GM23338 (cell line): Measurements from ENCODE around the gene PLCL1.

Source experiments
- CREB1 ChIP-seq: fragments of 250-450 bp; sonication (Bioruptor Pico); IDR thresholded peaks from 2 replicates; pipeline ENCODE4 v1.5.0; 2020; ENCODE audit warnings: low read depth, mild to moderate bottlenecking, moderate library complexity
- CTCF ChIP-seq, 2 experiments: fragments of 200-600 bp in 1 of 2; sonication (generic) in 1 of 2; conservative IDR thresholded peaks; 2 replicates each; pipeline versions ENCODE4 v1.5.1 to v1.6.1; 2016 to 2017; ENCODE audit warnings: antibody characterized with exemption in 2 of 2, low read depth in 2 of 2, mild to moderate bottlenecking in 2 of 2, moderate library complexity in 1 of 2
- ETS1 ChIP-seq: IDR thresholded peaks from 2 replicates; pipeline ENCODE4 v1.6.1; 2016; ENCODE audit warnings: antibody characterized with exemption
- EZH2 ChIP-seq: fragments of 200-600 bp; sonication (generic); IDR thresholded peaks from one replicate; pipeline ENCODE4 v1.8.0; 2017; ENCODE audit warnings: antibody characterized with exemption, mild to moderate bottlenecking, low read depth; ENCODE audit not compliant: unreplicated experiment
- JUNB ChIP-seq: IDR thresholded peaks from one replicate; pipeline ENCODE4 v1.6.1; 2016; ENCODE audit warnings: antibody characterized with exemption; ENCODE audit not compliant: unreplicated experiment
- POLR2AphosphoS5 ChIP-seq: IDR thresholded peaks from 2 replicates; pipeline ENCODE4 v1.6.1; 2016; ENCODE audit warnings: antibody characterized with exemption, low read depth
- REST ChIP-seq: IDR thresholded peaks from one replicate; pipeline ENCODE4 v1.6.1; 2018; ENCODE audit warnings: antibody characterized with exemption; ENCODE audit not compliant: unreplicated experiment

- TF ChIP-seq CTCF (conservative IDR thresholded peaks at IDR 0.05; ENCODE audit: low read depth in 2 of 2), result no peak
- no peak for TF ChIP-seq JUNB
- no peak for TF ChIP-seq EZH2
- no peak for TF ChIP-seq ETS1
- no peak for TF ChIP-seq REST
- TF ChIP-seq POLR2AphosphoS5, result no peak
- no peak for TF ChIP-seq CREB1
These were observed at the start of gene PLCL1 for GRCh38 chr2:197804049-197804757.
